ENCODE results near the gene SCAPER.

- TF ChIP-seq CTCF (IDR thresholded peaks at IDR 0.05; ENCODE audit: low read depth, low read length, missing input control) (no peak), YY1 (IDR thresholded peaks at IDR 0.05) (no peak), HNF4A (conservative IDR thresholded peaks at IDR 0.05) (no peak), TAF1 (conservative IDR thresholded peaks at IDR 0.05) (no peak)
These were observed 576.2 kb downstream of the SCAPER start for GRCh38 chr15:76328958-76329357.
